Activated CD4-positive, CD25-positive, alpha-beta regulatory T cell treated with anti-CD3 and anti-CD28 coated beads, Interleukin-2, amount 50 U/mL, for 16 hours (primary cell): ENCODE results near the gene SQSTM1.

Experiments
- DNase-seq: peaks from one replicate; pipeline ENCODE4 v3.0.0-alpha.2; 2020; ENCODE audit warnings: low read depth, low spot score

SQSTM1 gene

DNA sequence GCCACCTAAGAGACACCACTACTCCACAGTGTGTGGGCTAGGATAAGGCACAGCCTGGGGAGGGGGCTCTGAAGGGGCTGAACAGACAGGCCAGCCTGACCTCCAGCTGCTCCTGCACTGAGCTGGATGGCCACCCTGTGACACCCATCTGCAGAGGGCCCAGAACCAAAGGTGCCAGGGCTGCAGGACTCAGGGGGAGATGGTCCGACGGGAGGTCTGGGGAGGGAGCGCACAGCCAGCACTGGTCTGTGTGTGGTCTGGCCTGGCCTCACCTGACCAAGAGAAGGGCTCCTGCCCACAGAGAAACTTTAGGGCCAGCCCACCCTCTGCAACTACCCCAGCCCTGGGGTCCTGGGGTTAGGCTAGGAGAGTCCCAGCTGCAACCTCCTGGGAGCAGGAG is 26.1 kb upstream of the SQSTM1 start:
- DNase-seq: no peak

DNA sequence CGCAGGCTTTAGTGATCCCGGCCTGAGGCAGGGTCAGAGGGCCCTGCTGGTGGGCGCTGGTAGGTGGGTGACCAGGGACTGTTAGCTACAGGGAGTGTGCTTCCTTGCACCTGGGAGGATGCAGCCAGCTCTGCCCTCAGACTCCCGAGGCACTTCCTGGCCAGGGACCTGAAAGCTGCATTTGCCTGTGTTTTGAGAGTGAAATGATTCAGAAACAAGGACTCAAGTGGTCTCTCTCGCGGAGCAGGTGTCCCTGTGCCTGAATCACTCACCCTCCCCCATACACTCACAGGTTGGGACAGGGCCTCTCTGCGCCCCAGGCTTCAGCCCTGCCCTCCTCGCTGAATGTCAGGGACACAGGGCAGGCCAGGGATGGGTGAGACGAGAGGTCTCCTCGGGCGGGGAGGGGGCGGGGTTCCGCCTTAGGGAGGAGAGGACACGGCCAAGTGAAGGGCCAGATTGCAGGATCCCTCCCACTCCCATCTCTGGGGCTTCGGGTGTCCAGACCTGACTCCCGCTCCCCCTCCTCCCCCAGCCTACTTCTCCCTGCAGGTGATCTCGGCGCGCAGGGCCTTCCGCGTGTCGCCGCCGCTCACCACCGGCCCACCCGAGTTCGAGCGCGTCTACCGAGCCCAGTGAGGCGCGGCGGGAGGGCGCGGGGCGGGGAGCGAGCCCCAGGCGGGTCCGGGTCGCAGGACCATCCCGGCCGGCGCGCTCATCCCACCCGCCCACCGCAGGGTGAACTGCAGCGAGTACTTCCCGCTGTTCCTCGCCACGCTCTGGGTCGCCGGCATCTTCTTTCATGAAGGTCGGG is 25.4 kb upstream of the SQSTM1 start:
- no peak for DNase-seq

DNA sequence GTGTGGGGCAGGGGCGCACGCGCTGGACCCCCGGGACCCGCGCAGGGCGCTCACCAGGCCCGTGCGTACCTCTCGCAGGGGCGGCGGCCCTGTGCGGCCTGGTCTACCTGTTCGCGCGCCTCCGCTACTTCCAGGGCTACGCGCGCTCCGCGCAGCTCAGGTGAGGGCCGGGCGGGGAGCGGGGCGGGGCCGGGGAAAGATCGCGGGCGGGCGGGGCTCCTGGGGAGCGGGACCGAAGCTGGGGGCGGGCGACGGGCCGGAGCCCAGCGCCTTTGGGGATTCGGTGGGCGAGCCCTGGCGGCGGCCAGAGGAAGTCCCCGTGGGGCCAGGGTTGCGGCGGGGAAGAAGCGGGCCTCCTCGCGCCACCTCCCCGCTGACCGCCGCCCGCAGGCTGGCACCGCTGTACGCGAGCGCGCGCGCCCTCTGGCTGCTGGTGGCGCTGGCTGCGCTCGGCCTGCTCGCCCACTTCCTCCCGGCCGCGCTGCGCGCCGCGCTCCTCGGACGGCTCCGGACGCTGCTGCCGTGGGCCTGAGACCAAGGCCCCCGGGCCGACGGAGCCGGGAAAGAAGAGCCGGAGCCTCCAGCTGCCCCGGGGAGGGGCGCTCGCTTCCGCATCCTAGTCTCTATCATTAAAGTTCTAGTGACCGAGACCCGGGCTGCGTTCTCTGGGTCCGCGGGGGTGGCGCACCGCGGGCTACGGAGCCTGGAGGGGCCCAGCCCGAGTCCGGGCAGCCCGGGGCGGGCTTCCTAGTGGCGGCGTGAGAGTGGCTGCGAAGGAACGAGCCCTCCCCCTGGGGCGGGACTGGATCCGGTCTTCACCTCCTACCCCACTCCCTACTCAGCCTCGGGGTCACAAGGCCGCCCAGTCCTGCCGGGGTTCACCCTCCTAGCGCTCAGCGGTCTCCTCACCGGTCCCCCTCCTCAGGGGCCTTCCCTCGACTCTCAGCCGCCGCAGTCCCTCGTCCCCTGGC is 24.6 kb upstream of the SQSTM1 start:
- no peak for DNase-seq

DNA sequence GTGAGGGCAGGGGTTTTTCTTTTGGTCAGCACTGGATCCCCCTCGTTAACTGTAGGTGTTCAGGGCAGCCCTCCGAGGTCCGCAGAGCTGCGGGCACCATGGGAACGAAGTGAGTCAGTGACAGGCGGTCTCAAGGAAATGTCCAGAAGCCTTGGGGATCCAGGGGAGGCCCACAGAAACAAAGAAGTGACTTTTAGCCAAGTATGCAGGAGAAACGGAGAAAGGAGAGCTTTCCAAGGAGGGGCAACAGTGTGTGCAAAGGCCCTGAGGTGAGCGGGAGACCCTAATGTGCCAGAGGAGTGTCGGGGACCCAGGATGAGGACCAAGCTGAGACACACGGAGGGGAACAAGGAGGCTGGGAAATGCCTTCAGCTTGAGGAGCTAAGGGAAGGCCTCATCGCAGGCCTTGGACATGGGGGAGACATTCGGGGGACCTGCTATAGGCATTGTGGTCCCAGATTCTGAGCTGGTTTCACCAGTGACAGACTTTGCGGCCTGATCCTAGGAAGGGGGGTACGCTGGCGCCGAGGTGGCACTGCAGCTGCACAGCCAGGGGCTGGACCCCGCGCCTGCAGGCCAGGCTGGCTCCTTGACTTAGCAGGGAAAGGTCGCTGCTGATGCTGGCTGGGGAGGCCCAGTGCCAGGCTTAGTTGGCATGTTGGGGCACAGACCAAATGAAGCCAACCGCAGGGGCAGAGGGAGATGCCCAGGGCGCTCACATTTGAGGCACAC is 23.7 kb upstream of the SQSTM1 start:
- DNase-seq: no peak

DNA sequence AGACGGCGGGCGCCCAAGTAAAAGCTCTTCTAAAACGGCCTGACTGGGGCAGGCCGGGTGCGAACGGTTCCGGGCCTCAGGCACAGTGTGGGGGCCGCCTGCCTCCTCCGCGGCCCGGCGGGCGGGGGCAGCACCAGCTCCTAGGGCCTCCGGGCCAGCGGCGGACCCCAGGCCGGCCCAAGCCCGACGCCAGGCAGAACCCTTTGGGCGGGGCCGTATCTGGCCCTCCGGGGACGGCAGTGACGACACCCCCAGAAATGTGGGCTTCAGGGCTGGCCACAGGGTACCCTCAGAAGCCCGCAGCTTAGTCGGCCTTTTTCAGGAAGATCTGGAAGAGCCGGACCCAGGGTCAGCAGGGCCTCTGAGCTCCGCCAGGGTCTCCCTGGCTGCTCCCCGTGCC is 23.0 kb upstream of the SQSTM1 start:
- DNase-seq: no peak

DNA sequence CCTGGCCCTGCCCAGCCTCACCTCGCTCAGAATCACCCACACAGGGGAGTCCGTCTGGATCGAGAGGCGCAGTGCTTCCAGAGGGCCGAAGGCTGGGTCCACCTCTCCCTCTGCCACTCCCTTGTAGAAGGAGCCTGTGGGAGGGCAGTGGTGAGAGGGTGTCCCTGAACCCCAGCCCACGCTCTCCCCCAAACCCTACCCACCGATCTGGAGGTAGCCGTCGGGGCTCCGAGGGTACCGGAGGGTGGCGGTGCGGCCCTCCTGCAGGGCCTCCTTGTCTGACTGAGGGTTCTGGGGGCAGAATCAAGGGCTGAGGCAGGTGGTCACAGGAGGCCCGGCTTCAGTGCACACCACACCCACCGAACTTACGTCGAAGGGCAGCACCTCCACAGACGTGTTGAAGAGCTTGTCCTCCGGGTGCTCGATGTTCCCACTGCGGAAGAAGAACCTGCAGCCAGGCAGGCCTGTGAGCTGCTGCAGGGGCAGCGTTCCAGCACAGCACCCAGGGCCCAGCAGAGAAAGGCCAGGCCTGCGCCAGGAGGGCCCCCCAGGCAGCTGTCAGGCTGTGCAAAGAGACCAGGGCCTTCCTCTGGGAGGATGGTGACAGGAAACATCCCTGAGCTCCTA is 22.4 kb upstream of the SQSTM1 start:
- no peak for DNase-seq

DNA sequence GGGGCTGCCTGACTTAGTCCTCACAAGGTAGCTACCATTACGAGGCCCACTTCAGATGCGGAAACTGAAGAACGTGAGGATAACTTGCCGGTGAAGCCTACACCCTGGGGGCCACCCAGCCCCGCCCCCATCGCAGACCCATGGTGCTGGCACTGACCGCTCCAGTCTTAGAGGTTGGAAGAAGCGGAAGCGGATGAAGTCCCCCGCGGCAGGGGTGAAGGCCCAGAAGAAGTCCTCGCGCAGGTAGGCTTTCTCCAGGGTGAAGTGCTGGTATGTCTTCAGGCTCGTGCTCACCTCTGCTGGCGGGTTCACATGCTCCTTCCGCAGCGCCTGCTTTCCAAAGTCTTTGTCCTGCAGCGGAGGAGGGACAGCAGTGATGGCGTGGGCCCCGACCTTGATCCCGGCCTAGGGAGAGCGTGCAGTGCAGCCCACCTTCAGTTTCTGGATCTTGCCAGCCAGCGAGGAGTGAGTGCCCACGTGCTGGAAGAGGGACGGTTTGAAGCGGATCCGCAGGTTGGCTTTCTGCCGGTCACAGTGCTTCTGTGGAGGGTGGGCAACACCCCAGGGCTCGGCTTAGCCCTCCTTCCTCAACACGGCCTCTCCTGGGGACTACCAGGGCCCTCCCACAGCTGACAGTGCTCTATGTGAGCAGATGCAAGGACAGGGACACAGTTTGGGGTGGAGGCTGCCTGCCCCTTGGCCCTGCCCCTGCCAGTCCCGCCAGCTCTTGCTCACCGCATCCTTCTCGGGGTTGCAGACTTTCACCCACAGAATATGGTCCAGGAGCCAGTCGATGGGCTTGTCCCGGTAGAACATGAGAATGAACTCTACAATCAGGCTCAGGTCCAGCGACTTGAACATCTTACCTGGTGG is 21.7 kb upstream of the SQSTM1 start:
- no peak for DNase-seq

DNA sequence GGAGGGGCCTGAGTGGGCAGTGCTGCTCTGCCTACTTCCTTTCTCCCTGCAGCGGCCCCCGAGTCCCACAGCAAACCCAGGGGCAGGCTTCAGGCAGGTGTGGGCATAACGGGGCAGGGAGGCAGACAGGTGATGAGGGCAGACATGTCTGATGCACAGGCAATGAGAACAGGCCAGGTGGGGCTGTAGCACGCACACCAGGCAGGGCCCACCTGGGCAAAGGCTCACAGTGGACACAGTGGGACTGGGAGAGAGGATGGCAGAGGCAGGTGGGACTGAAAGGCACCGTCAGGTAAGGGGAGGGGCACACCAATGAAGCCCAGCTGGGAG is 21.1 kb upstream of the SQSTM1 start:
- no peak for DNase-seq

DNA sequence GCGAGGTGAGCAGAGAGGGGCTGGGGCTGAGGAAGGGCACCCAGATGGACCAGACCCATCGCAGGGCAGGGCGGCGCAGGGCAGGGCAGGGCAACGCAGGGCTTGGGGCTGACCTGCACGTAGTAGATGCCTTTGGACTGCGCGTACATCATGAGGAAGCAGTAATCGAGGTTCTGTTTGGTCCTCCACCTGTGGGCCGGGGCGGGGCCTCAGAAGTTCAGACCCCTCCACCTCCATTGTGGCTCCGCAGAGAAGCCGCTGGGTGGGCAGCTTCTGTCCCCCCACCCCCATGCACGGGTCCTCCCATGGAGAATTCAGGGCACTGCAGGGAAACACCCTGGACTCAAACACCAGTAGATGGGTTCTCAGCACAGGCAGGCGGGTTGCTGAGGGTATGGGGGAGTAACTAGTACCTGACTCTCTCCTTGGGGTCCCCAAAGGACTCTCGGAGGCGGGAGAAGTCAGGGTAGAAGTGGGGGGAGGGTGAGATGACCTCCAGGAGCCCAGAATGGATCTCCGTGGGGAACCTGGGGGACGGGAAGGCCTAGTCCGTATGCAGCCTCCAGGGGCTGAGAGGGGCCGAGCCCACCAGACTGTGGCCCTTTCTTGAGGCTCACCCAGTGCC is 20.5 kb upstream of the SQSTM1 start:
- DNase-seq: no peak

DNA sequence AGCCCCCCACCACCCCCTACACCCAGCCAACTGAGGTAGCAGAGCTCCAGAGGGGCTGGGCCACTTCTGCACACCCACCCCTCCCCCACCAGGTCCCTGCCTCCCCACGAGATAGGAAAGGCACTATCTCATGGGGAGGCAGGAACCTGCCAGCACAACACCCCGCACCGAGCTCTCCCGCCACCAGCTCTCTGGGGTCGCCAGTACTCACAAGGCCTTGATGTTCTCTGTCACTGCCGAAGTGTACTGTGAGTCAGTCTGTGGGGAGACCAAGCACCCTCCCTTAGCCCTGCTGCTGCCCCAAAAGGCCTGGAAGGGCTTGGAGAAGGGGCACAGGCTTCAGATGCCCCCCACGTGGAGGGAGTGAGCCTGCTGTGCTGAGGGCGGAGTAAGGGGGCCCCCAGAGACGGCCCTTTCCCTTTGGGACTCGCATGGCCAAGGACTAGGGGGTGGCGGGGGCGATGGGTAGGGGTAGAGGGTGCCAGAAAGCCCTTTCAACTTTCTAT is 20.0 kb upstream of the SQSTM1 start:
- no peak for DNase-seq

DNA sequence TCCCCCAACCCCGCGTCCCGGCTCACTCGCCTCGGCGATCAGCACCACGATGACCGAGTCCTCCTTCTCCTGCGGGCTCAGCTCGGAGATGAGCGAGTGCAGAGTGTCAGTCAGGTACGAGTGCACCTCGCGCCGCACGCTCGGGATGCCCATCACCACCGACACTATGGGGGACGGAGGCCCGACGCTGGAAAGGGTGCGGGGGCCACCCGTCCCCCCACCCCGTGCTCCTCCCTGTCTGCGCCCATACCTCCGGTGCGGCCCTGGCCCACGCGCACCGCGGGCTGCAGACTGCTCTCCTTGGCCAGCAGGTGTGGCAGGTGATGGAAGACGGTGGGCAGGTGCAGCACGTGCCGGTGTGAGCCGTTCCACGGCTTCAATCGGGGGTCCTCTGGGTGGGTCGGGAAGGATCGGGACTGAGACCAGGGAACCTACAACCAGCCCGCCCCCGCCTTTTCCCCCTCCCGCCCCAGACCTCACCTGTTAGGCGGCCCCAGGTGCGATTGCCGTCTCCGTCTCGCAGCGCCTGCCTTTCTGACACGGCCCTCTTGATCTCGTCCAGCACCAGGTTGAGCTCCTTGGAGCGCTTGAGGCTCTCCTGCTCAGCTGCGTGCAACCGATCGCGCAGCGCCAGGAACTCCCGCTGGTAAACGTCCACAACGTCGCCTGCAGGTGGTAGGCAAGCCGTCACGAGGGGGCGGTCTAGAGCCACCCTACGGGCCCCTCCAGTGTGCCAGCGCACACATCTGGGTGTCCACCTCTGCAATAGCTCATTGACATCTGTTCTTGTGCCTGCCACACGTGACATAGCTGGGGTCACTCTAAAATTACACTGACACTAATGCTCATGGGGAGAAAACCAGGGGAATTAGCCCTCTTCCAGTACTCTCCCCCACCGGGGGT is 19.1 kb upstream of the SQSTM1 start:
- DNase-seq: no peak

DNA sequence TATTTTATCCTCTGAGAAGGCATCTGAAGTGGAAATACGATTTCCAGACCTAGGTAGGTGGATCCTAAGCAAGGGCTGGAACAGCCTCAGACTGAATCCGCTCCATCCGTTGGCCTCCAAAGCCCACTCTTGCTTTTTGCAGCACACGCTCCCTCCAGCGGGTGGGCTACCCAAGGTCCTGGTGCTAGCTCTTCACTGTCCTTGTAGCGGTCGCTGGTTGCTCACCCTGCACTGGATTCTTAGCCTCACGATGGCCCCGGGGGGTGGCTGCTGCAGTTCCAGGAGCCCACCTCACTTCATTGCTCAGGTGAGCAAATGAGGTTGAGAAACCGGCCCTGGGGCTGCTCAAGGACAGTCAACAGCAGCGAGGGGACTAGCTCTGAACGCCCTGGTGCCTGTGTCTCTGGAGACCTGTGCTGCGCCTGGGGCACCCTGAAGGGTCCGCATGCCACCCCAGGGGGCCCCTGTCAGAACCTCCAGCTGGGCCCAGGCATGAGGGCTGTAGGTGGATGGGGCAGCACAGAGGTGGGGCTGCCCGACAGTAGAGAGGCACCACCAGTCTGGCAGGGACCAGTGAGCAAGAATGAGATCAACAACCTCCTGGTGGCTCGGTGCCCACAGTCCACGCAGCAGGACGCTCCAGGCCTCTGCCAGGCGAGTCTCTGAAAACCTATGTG is 18.4 kb upstream of the SQSTM1 start:
- no peak for DNase-seq

DNA sequence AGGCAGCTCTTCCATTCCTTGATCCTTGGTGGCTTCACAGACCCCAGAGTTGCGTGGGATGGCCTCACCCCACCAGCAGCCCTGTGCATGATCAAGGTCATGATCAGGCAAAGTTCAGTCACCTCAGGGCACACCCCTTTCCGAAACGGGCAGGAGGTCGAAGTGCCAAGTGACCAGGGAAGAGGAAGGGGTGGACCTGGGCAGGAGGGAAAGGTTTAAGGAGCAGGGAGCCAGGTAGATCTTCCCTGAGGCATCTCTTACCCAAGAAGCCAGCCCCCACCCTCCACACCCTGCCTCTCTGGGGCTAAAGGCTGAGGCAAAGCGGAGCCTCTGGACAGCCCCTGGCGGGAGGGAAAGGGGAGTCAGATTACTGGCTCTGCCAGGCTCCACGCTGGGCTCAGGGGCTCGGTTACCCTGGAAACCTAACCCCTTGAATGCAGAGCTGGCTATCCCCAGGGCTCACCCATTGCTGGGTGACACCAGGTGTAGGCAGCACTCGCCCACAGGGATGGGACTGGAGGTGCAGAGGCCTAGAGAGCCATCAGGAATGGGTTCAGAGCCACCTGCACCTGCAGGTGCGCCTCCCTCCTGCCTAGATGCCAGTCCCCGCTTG is 17.6 kb upstream of the SQSTM1 start:
- no peak for DNase-seq

DNA sequence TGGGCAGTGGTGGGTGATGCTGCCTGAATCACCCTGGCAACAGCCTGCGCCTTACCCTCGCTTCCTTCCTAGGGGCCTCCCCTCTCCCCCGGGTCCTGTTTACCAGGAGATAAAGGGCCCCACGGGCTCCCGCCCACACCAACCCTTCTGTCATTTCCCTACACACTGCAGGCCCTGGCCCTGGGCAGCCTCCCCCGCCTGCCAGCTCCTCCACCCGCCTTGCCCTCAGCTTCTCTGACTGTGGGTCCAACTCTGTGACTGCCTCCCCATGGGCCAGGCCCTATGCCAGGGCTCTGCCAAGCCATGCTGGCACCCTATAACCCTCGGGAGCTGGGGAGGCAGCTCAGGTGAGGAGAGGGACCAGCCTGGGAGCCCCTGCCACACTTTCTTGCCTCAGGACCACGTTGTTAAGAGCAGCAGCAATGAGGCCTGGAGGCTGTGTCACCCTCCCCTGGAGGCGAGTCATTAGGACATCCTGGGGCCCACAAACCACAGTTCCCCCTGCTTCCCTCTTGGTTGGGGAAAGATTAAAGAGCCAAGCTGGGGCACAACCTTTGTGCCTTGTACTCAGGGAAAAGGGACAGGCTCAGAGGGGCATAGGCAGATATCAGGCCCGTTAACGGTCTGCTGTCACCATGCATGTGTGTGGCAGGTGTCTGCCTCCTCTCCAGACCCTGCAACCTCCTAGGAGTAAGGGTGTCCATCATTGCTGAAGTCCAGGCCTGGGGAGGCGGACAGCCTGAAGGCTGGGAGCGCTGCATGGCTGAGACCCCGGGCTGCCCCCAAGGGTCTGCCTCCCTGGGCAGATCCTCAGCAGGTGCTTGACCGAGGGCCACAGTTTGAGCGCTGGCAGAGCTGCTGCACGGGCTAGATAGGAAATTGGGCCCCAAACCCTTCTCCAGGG is 16.8 kb upstream of the SQSTM1 start:
- DNase-seq: no peak

DNA sequence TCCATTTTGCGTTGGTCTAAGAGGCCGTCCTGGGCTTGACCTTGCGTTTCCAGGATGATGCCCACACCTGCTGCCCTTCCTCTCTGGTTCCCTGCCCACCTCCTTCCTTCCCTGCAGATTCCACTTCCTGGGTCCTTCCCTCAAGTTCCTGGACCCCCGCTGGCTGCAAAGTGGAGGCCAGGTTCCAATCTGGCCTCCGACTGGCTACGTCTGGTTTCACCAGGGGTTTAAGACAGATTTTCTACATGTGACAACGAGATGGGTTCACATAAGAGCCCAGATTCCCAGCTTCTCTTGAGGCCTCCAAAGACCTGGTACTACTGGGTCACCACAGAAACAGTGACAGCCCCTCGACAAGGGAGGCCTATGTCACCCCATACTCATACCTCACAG is 16.2 kb upstream of the SQSTM1 start:
- DNase-seq: no peak

DNA sequence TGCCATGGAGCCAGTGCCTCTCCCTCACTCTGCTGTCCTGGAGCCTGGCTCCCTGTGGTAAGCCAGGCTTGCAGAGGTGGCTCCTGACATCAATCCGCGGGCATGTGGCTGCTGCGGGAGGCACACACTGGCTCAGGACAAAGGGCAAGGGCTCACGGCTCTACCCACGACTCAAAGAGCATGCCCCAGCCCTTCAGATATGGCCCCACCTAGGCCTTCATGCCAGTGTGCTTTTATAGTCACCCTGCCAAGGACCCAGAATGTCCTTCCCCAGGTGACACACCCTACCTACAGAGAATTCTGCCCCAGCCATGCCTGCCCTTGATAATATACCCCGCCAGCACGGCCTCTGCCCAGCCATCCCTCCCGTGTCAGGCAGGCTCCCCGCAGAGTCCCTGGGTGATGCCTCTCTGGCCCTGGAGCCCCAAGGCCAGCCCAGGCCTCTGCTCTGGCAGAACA is 15.6 kb upstream of the SQSTM1 start:
- DNase-seq: no peak
